ENCODE data around the gene DNAJC9. TPM values are rescaled to one million over a fixed set of nuclear protein-coding genes. Genes with fewer than 3 reads are reported as not detected.
"Not testable (repeated sequence)": the region's sequence is repeated elsewhere in the genome, so short reads cannot be mapped to it uniquely, and the experiment has no call there.

Gene DNAJC9
- total RNA-seq, 3 donors from 2014 or later (not counting 1 experiment from before 2014, with no cell fraction given) = 14.1 to 19.0 (median 17.4) TPM

GRCh38 chr10:73262880-73263555 is 16.0 kb upstream of the DNAJC9 start:
- no peaks in the 10 kb centered on the region for H3K27me3 ChIP-seq (ENCODE audit: control insufficient read depth, insufficient read depth, low read length)
- 100% methylated on average over 2 of the region's 5 CpGs for WGBS (ENCODE audit: insufficient coverage)
- no peak for TF ChIP-seq CTCF (IDR thresholded peaks at IDR 0.05)
- no peaks in the 10 kb centered on the region for H3K4me1 ChIP-seq (ENCODE audit: control insufficient read depth, insufficient read depth, low read length)
- no peaks in the 10 kb centered on the region for H3K4me1 Mint-ChIP-seq
- no peaks in the 10 kb centered on the region for H3K36me3 ChIP-seq (ENCODE audit: control insufficient read depth, insufficient read depth, low read length)
- no peak overlapping the region for H3K27ac ChIP-seq (ENCODE audit: low read length)
- ATAC-seq = no peak
- no peak overlapping the region for H3K4me3 Mint-ChIP-seq
- H3K9me3 ChIP-seq (ENCODE audit: control insufficient read depth, insufficient read depth, low read length) = peaks cover 5% of the 10 kb centered on the region
- intact Hi-C loops (cut with micrococcal nuclease) = no loop called here
- peaks cover 8% of the 10 kb centered on the region for H3K36me3 Mint-ChIP-seq
- H3K27me3 Mint-ChIP-seq (ENCODE audit: low read depth in 2 of 2) = peaks cover 0 to 13% of the 10 kb centered on the region in 2 donors
- no peak overlapping the region for H3K4me3 ChIP-seq (ENCODE audit: low read length)
- H3K27ac Mint-ChIP-seq = no peak overlapping the region
- H3K9me3 Mint-ChIP-seq = peaks cover 2 to 5% of the 10 kb centered on the region in 2 donors
- DNase-seq = no peak

- intact Hi-C loops (cut with micrococcal nuclease) = no loop called here
- Mint-ChIP-seq H3K9me3 (peaks cover 2 to 5% of the 10 kb centered on the region in 2 donors), H3K36me3 (peaks cover 8% of the 10 kb centered on the region), H3K27me3 (ENCODE audit: low read depth in 2 of 2) (peaks cover 0 to 13% of the 10 kb centered on the region in 2 donors), H3K4me1 (no peaks in the 10 kb centered on the region), H3K27ac (no peak overlapping the region), H3K4me3 (no peak overlapping the region)
- Histone ChIP-seq H3K4me3 (ENCODE audit: low read length) (no peak overlapping the region), H3K36me3 (ENCODE audit: control insufficient read depth, insufficient read depth, low read length) (no peaks in the 10 kb centered on the region), H3K27ac (ENCODE audit: low read length) (no peak overlapping the region), H3K4me1 (ENCODE audit: control insufficient read depth, insufficient read depth, low read length) (no peaks in the 10 kb centered on the region), H3K9me3 (ENCODE audit: control insufficient read depth, insufficient read depth, low read length) (peaks cover 5% of the 10 kb centered on the region), H3K27me3 (ENCODE audit: control insufficient read depth, insufficient read depth, low read length) (no peaks in the 10 kb centered on the region)
- 80% methylated on average over 4 of the region's 4 CpGs for WGBS (ENCODE audit: insufficient coverage)
- TF ChIP-seq CTCF (IDR thresholded peaks at IDR 0.05) = no peak
- no peak for ATAC-seq
- no peak for DNase-seq
These were observed 15.2 kb upstream of the DNAJC9 start for GRCh38 chr10:73262105-73262730.

- Histone ChIP-seq H3K4me3 (ENCODE audit: low read length) (no peak overlapping the region), H3K9me3 (ENCODE audit: control insufficient read depth, insufficient read depth, low read length) (peaks cover 5% of the 10 kb centered on the region), H3K27ac (ENCODE audit: low read length) (no peak overlapping the region), H3K36me3 (ENCODE audit: control insufficient read depth, insufficient read depth, low read length) (no peaks in the 10 kb centered on the region), H3K4me1 (ENCODE audit: control insufficient read depth, insufficient read depth, low read length) (no peaks in the 10 kb centered on the region), H3K27me3 (ENCODE audit: control insufficient read depth, insufficient read depth, low read length) (no peaks in the 10 kb centered on the region)
- no peaks in the 10 kb centered on the region for H3K4me1 Mint-ChIP-seq
- no peak for ATAC-seq
- no peak for DNase-seq
- intact Hi-C loops (cut with micrococcal nuclease) = no loop called here
- TF ChIP-seq CTCF (IDR thresholded peaks at IDR 0.05) = no peak
- H3K9me3 Mint-ChIP-seq = peaks cover 2 to 5% of the 10 kb centered on the region in 2 donors
- H3K36me3 Mint-ChIP-seq = peaks cover 8% of the 10 kb centered on the region
- 94% methylated on average over 9 of the region's 9 CpGs for WGBS (ENCODE audit: insufficient coverage)
- no peak overlapping the region for H3K4me3 Mint-ChIP-seq
- no peak overlapping the region for H3K27ac Mint-ChIP-seq
- H3K27me3 Mint-ChIP-seq (ENCODE audit: low read depth in 2 of 2) = peaks cover 0 to 13% of the 10 kb centered on the region in 2 donors
These were observed 14.4 kb upstream of the DNAJC9 start for GRCh38 chr10:73261362-73261995.

- H3K4me1 ChIP-seq (ENCODE audit: control insufficient read depth, insufficient read depth, low read length); ATAC-seq; H3K4me3 ChIP-seq (ENCODE audit: low read length); H3K36me3 Mint-ChIP-seq; H3K27ac ChIP-seq (ENCODE audit: low read length); H3K27me3 Mint-ChIP-seq (ENCODE audit: low read depth in 2 of 2); H3K4me3 Mint-ChIP-seq; H3K9me3 Mint-ChIP-seq; H3K9me3 ChIP-seq (ENCODE audit: control insufficient read depth, insufficient read depth, low read length); H3K27ac Mint-ChIP-seq; H3K4me1 Mint-ChIP-seq; H3K36me3 ChIP-seq (ENCODE audit: control insufficient read depth, insufficient read depth, low read length); intact Hi-C loops (cut with micrococcal nuclease); H3K27me3 ChIP-seq (ENCODE audit: control insufficient read depth, insufficient read depth, low read length); DNase-seq: not testable (repeated sequence)
- 95% methylated on average over 10 of the region's 10 CpGs for WGBS (ENCODE audit: insufficient coverage)
These were observed 11.6 kb upstream of the DNAJC9 start for GRCh38 chr10:73258612-73259011.

Data from natural killer cell (primary cell).